Vagina (tissue), 2 donors: Measurements from ENCODE around the gene EPHB4. TPM values are rescaled to one million over a fixed set of nuclear protein-coding genes. Genes with fewer than 3 reads are reported as not detected.
A peak's percentile ranks its signal among the peaks of the same experiment; 100 is the strongest.

Experiments used
- DNase-seq, 2 donors: peaks; one replicate each; pipeline ENCODE4 v3.0.0-alpha.2; 2017; ENCODE audit errors: extremely low spot score in 2 of 2
- H3K27ac ChIP-seq: fragments of 200-600 bp; sonication (generic); one replicate; pipeline ENCODE4 v1.5.1; 2019
- H3K27me3 ChIP-seq: fragments of 200-600 bp; sonication (generic); one replicate; pipeline ENCODE4 v1.5.1; 2019
- H3K36me3 ChIP-seq, 2 donors: fragments of 200-600 bp; sonication (generic); one replicate each; pipeline ENCODE4 v1.5.1; 2017 to 2019
- H3K4me1 ChIP-seq: fragments of 200-600 bp; sonication (generic); one replicate; pipeline ENCODE4 v1.5.1; 2019
- H3K4me3 ChIP-seq, 2 donors: fragments of 200-600 bp; sonication (generic); 1 replicate in 1 of 2; 2 replicates in 1 of 2; pipeline ENCODE4 v1.5.1; 2016 to 2019
- H3K9me3 ChIP-seq: fragments of 200-600 bp; sonication (generic); one replicate; pipeline ENCODE4 v1.5.1; 2019
- CTCF ChIP-seq, 3 experiments: fragments of 450-650 bp in 2 of 3; fragments of 200-600 bp in 1 of 3; sonication (generic) in 1 of 3; IDR thresholded peaks; one replicate each; pipeline ENCODE4 v1.5.1; 2017 to 2019; ENCODE audit warnings: antibody characterized with exemption in 3 of 3, mild to moderate bottlenecking in 2 of 3, moderate library complexity in 2 of 3
- POLR2A ChIP-seq, 2 donors: fragments of 450-650 bp; IDR thresholded peaks; one replicate each; pipeline ENCODE4 v1.6.1; 2017; ENCODE audit warnings: antibody characterized with exemption in 2 of 2, mild to moderate bottlenecking in 2 of 2, moderate library complexity in 2 of 2
- POLR2AphosphoS5 ChIP-seq, 2 donors: sonication (generic); formaldehyde crosslinking; IDR thresholded peaks; one replicate each; pipeline ENCODE4 v1.9.0; 2017; ENCODE audit warnings: antibody characterized with exemption in 2 of 2, mild to moderate bottlenecking in 2 of 2, low read depth in 1 of 2; ENCODE audit not compliant: insufficient read depth in 1 of 2
- intact Hi-C: fragments of 100-400 bp; cut with DNase I; formaldehyde crosslinking; loops from one replicate; pipeline ENCODE4 v1.15.1; 2023
- total RNA-seq: library from RNA; depleted of rRNA; stranded (reverse); fragments of >200 nt; gene quantifications from one replicate; pipeline ENCODE4 v1.2.3, GENCODE V29; 2016

EPHB4 gene
- total RNA-seq, 1 donor from 2014 or later, result 72.4 TPM

- no peak for DNase-seq
- Histone ChIP-seq H3K36me3 (peaks cover 0 to 31% of the 10 kb centered on the region in 2 donors), H3K4me3 (peak overlapping the region; percentile 73 to 92), H3K9me3 (no peaks in the 10 kb centered on the region), H3K27me3 (no peaks in the 10 kb centered on the region), H3K4me1 (peaks cover 40% of the 10 kb centered on the region), H3K27ac (peak overlapping the region; percentile 89)
- TF ChIP-seq POLR2AphosphoS5 (IDR thresholded peaks at IDR 0.05; ENCODE audit: insufficient read depth in 1 of 2, low read depth in 1 of 2), result no peak
- no peak for TF ChIP-seq POLR2A (IDR thresholded peaks at IDR 0.05)
- no peak for TF ChIP-seq CTCF (IDR thresholded peaks at IDR 0.05)
- intact Hi-C loops, result no loop called here
These were observed 1.4 kb downstream of the EPHB4 start for GRCh38 chr7:100825751-100826513.

GRCh38 chr7:100825215-100825671, 2.1 kb downstream of the EPHB4 start:
- no peak for DNase-seq
- peaks cover 40% of the 10 kb centered on the region for H3K4me1 ChIP-seq
- no peaks in the 10 kb centered on the region for H3K27me3 ChIP-seq
- TF ChIP-seq CTCF (IDR thresholded peaks at IDR 0.05) (no peak), POLR2A (IDR thresholded peaks at IDR 0.05) (no peak), POLR2AphosphoS5 (IDR thresholded peaks at IDR 0.05; ENCODE audit: insufficient read depth in 1 of 2, low read depth in 1 of 2) (peak in 1 of 2 donors; percentile 9)
- H3K4me3 ChIP-seq, result peak overlapping the region; percentile 73 to 92
- intact Hi-C loops, result no loop called here
- H3K9me3 ChIP-seq, result no peaks in the 10 kb centered on the region
- H3K36me3 ChIP-seq, result peaks cover 0 to 38% of the 10 kb centered on the region in 2 donors
- H3K27ac ChIP-seq, result peak overlapping the region; percentile 89

- H3K36me3 ChIP-seq, result peaks cover 4 to 44% of the 10 kb centered on the region in 2 donors
- H3K4me3 ChIP-seq, result peak overlapping the region; percentile 73 to 92
- TF ChIP-seq POLR2AphosphoS5 (IDR thresholded peaks at IDR 0.05; ENCODE audit: insufficient read depth in 1 of 2, low read depth in 1 of 2), result no peak
- TF ChIP-seq CTCF (IDR thresholded peaks at IDR 0.05), result no peak
- TF ChIP-seq POLR2A (IDR thresholded peaks at IDR 0.05), result no peak
- H3K4me1 ChIP-seq, result peaks cover 40% of the 10 kb centered on the region
- intact Hi-C loops, result no loop called here
- H3K27ac ChIP-seq, result peak overlapping the region; percentile 89
- no peak for DNase-seq
- H3K9me3 ChIP-seq, result no peaks in the 10 kb centered on the region
- H3K27me3 ChIP-seq, result no peaks in the 10 kb centered on the region
These were observed 2.7 kb downstream of the EPHB4 start for GRCh38 chr7:100824499-100825214.

GRCh38 chr7:100823534-100823933, 3.8 kb downstream of the EPHB4 start:
- Histone ChIP-seq H3K27ac (no peak overlapping the region), H3K9me3 (no peaks in the 10 kb centered on the region), H3K4me1 (peaks cover 36% of the 10 kb centered on the region), H3K4me3 (no peak overlapping the region), H3K27me3 (no peaks in the 10 kb centered on the region), H3K36me3 (peaks cover 5 to 55% of the 10 kb centered on the region in 2 donors)
- no peak for TF ChIP-seq CTCF (IDR thresholded peaks at IDR 0.05)
- no peak for TF ChIP-seq POLR2A (IDR thresholded peaks at IDR 0.05)
- no peak for TF ChIP-seq POLR2AphosphoS5 (IDR thresholded peaks at IDR 0.05; ENCODE audit: insufficient read depth in 1 of 2, low read depth in 1 of 2)
- no peak for DNase-seq
- intact Hi-C loops, result no loop called here
